NCI-H510A treated with DMSO at 0.1 percent for 48 hours (cell line): ENCODE data around the gene AVEN.

Experiments used
- DNase-seq: peaks from one replicate; lab custom pipeline; 2025; lab: John Stamatoyannopoulos, UW

Gene AVEN

DNA sequence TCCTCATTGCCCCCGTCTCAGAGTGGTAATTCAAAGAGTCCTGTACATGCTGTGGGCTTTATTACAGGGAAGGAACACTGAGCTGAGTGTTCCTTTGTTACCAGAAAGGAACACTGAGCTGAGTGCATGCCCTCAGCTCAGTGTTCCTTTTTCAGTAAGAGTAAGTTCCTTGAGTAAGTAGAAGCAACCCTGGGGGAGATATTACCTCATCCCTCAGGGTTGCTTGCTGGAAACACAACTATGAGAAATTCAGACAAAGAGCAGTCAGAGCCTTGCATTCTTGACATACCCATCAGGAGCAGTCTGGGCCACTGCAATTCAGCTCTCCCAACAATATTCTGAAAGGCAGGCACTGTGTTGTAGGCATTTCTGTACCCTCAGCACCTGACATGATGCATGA lies 53.7 kb downstream of the AVEN start:
- no peak for DNase-seq

DNA sequence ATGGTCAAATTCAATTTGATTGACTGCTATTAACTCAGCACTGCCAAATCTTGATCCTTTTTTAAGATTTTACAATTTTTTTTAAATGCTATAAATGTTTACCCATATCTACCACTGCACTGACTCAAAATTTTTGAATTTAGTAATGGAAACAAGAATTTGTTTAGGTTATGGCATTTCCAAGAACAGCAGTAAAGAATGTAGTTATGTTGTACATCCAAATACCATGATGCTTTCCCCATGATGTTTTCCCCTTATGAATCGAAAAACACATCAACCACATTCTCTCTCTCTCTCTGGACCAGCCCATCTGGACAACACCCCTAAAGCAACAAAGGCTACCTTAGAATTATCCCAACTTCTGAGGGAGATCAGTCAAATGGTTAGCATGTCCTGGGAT lies 56.5 kb downstream of the AVEN start:
- no peak for DNase-seq

DNA sequence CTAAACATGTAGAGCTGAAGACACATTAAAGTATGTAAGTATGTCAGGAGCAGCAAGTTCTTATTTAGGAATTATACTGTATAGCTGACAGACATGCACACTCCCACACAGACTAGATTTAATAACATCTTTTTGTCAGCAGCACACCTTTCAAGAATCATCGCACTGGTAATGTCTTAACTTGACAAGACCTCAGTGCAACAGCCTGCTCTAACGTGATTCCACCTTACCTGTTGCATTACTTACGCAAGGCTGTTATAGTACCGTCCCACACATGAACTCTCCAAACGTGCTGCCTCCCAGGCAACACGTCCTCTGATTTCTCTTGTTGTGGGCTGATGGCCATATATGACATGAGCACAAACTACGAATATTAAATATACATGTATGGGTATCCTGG lies 58.8 kb downstream of the AVEN start:
- DNase-seq: no peak

DNA sequence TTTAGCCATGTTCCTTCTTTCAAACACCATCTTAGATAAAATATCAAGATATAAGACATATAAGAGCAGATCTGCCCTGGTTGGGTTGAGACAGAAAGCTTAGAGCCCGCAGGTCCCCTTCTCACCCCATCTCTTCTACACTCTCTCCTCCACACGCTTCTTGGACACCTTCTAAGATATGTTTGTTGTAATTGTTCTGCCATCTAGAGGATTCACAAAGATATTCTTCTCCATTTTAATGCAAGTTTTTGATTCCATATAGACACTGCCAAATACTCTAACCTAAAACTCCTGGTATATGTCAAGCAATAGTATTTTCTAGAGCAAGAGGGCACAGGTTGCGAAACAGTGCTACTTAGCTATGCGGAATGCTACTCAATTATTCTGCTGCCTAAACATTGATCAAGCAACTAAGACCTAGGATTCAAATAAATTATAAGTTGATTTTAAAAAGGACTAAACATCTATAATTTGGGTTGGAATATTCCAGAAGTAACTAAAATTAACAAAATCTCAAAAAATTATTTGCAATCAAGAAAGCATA lies 63.9 kb downstream of the AVEN start:
- no peak for DNase-seq

DNA sequence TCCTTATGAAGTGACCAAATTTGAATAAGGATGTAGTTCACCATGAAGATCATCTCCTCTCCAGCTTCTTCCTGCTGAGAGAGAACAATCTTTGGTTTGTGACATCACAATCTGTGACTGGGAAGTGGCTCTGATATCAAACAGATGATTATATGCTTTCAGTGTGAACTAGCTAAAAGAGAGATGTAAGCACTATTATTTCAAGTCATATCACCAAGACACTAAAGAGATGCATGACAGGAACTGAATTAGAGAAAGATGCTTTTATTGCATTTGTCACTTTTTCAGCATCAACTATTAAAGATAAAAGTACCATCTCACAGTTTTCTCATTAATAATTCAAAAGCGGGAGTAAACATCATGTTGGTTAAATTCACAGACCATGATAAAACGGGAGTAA lies 67.2 kb downstream of the AVEN start:
- no peak for DNase-seq

DNA sequence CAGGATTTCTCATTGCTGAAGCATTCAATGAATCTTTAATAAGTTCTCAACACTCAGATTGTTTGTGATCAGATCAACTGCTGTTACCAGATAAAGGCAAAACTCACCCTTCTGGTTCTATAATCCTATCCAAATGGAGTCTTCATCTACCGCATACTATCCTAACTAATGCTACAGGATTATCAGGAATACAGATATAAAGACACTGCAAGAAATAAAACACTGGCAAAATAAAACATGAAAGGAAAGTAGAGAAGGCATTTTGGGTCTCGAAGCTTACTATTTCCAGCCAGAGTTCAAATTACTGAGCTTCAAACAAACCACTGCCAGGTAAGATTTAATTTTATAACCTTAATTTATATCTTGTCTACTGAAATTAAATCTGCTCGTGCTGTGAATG lies 70.2 kb downstream of the AVEN start:
- no peak for DNase-seq

DNA sequence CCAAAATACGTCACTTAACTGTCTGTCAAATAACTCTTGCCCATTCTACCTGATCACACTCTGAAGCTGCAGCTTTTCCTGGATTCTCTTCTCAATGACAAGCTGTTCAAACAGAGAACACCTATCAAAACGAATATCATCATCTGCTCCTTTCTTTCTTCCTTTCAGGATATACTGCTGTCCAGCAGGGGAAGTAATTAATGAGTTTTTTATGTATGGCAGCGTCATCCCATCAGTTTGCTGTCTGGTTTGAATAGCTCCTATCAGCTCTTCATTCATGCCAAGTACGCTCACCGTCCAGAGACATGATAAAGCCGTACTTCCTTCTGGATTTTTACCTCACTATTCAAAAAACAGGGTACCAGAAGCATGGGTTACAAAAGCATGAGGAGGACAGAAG lies 70.8 kb downstream of the AVEN start, which contains the start of gene CHRM5:
Gene CHRM5 (plus strand): TSS at position 274 of the 400 bp plus-strand sequence. CDS start 94,221 bp downstream, outside the sequence.
- DNase-seq: peak; percentile 88

DNA sequence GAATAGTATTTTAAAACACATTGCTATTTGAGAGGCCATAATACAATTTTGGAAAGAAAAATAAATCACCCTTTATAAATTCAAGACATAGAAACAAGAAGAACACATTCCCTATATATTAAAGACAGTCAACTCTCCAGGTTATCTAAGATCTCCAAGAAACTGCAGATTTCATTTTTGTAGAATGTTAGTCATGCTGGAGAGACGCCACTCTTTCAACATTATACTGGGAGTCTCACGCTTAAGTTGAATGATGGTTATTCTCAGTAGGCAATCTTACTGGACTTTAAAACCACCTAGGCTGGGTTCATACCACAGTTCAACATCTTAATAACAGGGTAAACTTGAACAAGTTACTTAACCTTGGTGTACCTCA lies 74.4 kb downstream of the AVEN start:
- DNase-seq: no peak

DNA sequence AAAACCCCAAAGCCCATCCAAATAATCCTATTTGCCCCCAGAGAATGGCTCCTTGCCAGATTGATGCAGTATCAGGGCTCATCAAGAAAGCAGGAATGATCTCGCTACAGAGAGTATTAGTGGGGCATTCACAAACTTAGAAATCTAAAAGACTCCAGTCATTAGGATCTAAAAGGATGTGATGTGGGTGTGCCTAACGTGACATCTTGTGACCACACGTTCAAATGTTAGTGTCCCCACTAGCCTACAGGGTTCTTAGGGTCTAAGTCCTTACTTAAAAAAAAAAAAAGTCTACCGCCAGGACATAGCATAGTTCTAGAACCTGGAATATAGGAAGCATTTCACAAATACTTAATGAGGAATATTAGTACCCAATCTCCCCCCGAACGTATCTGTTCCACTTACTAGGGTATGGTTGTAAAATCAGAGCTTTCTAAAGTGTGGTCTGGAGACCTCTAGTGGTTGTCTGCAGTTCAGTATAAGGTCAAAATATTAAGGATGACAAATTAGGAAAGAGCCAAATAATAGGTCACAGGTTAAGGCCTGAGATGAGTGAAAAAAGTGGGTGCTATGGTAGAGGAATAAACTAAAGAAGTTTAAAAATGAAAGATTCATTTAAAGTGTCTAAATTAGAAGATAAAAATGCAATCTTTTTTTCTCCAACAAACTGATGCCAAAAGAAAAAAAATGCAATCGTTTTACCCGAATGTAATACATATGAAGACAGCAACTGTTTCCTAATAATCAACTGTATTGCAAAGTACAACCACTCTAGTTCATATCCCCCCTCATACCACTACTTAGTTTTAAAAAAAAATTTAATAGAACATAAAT lies 75.0 kb downstream of the AVEN start:
- DNase-seq: peak; percentile 12

DNA sequence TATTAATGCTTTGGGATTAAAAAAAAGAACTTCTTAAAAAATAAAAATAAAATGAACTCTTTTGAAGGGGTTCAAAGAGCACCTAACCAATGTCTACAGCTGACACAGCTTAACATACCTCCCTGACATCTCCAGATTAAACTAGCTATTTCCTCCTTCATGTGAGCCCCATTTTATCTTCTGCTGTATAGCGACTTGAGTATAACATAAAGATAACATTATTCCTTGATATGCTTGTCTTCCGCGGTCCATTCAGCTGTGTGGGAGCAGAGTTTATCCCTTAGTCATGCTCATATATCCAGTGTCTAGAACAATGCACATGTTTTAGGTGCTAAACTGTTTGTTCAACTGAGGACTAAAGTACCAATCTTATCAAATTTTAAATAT lies 78.5 kb downstream of the AVEN start:
- DNase-seq: no peak

DNA sequence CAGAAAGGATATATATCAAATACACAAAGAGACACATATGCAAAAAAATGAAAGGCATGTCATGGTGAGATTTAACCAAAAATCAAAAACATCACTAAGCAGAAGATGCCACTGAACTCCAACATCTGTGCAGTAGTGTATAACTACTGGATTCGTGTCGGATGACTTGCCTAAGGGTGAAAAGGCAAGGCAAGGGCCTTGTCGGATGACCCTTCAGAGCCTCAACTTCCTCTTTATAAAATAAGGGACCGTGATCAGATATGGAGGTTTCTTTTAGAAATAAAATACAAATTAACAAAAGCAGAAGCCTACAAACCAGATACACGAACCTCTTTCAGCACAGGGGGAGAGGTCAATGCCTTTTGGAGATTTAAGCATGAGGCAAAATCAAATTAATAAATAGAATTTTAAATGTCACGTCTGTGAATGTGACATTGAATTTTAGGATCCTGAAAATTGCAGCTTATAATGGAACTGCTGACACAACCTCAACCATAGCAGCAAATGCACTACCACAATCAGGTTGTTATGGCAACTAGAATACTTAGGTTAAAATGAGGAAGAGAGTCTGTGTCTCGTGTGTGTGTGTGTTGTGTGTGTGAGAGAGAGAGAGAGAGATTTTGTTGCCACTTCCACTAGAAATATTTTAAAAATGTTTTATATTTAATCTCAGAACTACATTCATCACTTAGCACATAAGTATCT lies 79.0 kb downstream of the AVEN start:
- DNase-seq: no peak

DNA sequence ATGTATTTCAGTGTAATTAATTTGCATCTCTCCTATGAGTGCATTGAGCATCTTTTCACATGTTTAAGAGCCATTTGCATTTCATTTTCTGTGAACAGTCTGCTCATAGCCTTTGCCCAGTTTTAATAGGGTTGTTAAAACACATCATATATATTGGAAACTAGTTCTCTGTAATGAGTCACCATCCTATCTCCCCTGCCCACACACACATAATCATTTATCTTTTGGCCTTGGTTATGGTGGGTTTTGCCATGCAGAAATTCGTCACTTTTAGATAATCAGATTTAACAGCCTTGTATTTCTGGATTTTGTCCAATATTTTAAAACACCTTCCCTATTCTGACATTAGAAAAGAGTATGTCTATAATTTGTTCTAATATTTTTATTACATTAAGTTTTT lies 82.6 kb downstream of the AVEN start:
- DNase-seq: no peak

DNA sequence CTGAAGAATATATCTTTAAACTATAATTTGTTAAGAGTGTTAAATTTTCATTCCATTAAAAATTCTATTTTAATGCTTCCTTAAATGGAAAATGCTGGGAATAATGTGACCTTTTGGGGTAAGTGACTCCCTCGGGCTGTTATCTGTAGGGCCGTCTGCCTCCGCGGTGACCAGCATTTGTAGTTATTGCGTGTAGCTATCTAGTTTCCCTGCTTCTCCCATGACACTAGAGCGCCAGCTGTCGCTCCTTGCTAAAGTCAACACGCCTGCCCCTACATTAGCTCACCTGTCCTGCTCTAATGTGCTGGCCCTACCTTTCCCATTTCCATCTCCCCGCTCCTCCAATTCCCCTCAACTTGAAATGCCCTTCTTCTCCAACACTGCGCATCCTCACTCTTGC lies 83.1 kb downstream of the AVEN start:
- DNase-seq: peak; percentile 75

DNA sequence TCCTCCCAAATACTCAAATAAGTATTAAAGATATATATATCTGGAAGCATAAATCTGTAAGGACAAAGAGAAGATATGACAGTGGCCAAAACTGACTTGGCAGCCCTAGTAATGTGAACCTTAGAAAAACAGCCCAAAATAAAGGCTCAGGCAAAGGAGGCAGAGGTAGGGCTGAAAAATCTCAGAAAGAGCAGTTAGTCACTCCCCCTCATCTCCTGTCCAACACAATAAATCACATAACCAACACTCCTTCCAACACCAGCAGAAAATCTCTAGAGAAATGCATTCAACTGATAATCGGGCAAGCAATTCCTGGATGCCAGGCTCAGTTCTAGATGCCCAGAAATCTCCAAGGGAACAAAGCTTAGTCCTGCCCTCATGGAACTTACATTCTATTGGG lies 92.9 kb downstream of the AVEN start:
- no peak for DNase-seq

DNA sequence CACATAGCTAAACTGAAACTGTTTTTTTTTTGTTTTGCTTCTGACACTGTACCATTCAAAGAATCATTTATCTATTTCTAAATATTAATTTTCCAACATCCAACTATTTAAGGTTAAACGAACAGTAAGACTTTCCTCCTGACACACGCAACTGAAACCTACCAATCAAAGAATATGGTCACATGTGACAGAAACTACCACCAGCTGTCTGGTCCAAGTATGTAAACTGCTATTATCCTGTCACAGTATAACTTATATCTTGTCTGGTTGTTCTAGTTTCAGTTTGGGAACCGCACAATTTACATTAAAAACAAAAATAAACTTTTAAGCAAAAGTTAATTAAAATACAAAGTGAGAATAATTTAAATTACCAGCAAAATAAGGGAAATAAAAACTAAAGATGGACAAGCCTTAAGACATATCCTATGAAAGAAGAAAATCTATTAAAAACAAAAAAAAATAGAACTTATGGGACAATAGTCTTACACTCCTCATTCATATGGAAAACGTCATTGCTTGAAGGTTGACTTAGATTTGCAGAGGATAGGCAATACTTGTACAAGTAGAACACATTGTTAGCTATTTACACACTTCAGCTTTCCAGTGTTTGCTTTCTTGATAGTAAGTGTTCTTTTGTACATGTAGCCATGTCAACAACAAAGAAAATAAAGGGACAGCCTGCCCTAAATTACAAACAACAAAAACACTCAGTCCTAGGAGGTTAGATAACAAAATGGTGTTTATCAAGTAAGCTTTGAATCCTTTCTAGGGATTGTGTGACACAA lies 97.5 kb downstream of the AVEN start:
- peak; percentile 76 for DNase-seq

DNA sequence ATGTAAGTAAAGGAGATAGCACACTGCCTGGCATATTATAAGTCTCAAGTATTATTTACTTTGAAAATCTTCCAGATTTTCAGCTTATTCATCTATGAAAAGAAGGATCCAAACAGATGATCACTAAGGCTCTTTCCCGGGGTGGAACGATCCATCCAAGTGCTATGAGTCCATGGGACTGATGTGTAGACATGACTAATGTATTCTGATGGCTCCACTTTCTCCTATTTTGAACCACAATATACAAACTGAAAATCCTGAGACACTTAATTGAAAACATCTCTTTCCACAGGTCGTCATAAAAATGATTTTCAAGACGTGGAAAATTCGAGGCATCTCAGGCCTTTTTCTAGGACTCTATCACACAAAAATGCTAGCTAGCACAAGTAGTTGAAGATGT lies 104.1 kb downstream of the AVEN start:
- no peak for DNase-seq

DNA sequence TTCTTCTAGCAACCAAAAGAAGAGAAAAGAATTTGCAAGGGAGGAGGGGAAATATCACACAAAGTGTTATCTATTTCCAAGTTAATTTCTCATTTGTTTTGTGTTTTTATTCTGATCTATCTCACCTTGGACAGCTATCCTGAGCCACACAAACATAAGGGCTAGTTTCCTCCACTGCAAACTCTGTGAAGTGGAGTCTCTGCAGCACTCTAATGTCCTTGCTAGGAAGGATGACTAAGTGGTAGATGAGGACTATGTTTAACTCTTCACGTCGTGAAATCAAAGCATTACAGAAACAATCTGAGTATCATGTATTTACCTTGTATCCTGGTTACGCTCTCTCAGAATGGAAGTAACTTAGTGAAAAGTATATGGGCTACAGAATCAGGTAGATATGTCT lies 104.6 kb downstream of the AVEN start:
- DNase-seq: peak; percentile 53

DNA sequence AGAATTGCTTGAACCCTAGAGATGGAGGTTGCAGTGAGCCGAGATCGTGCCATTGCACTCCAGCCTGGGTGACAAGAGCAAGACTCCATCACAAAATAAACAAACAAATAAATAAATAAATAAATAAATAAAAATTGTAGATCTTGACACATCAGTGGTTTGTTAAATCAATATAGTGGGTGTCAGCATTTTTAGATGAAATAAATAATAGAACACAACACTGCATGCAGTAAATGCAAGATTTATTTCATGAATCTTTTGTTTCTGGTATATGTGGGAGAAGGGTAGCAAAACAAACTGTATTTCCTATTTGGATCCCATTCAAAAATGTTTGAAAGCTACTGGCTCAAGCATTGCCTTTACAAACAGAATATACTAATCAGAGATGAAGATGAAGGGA lies 106.3 kb downstream of the AVEN start:
- DNase-seq: no peak

DNA sequence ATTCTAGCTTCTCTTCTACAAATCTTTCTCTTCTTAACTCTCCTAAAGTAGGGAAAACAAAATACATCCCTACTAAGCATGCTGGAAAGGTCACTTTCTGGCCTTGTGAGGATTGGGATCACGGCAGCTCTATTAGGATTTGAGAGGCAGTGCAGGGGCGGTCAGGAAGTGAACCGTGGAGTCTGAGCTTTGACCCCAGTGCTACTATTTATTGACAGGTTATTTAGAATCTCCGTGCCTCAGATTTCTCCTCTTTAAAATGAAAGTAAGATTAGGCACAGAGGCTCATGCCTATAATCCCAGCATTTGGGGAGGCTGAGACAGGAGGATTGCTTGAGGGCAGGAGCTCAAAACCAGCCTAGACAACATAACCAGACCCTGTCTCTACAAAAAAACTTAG lies 112.7 kb downstream of the AVEN start:
- no peak for DNase-seq

DNA sequence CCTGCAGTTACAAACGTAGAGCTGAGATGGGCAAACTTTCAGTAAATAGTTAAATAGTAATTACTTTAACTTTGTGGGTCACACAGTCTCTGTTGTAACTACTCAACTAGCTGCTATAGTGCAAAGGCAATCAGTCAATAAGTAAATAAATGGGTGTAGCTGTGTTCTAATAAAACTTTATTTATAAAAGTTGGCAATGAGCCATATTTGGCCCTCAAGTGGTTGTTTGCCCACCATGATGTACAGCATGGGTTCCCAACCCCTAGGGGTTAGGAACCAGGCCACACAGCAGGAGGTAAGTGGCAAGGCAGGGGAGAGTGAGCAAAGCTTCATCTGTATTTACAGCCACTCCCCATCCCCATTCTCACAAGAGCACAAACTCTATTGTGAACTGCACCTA lies 115.6 kb downstream of the AVEN start:
- no peak for DNase-seq

DNA sequence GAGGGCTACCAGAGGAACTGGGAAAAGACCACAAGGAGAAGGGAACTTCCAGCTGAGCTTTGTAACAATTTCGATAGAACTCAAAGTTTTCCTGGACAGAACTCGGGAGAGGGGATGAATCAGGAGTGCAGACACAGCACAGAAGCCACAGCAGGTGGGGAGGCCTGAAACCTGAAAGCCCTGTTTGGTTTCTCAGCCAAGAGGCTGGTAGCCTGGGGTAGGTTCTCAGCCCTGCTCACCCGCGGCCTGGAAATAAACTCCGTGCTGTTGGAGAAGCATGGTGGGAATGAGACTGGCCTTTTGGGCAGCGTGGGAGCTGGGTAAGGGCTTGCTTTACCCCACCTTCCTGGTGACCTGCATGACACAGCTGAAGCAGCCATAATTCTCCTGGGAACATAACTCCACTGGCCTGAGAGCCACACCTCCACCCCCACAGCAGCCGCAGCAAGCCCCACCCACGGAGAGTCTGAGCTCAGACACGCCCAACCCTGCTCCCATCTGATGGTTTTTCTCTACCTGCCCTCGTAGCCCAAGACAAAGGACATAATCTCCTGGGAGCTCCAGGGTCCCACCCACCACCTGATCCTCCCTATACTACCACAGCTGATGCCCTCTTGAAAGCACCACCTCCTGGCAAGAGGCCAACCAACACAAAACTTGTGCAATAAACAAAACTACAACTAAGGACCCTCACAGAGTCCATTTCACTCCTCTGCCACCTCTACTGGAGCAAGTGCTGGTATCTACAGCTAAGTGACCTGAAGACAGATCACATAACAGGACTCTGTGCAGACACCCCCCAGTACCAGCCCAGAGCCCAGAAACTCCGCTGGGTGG lies 123.2 kb downstream of the AVEN start:
- DNase-seq: peak; percentile 39

DNA sequence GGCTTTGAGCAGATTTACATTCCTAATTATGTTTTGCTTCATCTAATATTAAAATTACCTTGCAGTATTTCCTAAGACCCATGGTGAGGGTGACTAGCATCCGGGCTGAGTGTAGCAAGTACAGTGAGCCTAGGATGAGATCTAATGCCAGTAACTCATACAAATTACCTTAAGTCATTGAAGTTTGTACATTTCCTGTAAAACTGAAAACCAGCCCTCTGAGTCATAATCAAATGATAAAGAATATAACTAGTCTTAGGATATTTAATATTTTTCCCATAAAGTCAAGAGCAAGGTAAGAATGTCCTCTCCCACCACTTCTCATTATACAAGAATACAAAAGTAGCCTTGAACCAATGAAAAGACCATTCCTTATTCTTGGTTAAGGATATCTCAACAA lies 125.5 kb downstream of the AVEN start:
- DNase-seq: no peak
